GM12874 (cell line): ENCODE data around the gene DUS1L.

Experiments
- TF ChIP-seq, protein P1 (sequence below): IDR thresholded peaks from 2 replicates; pipeline ENCODE4 v1.5.1; 2011; ENCODE audit warnings: low read depth, mild to moderate bottlenecking, control low read depth, low read length, moderate library complexity; ENCODE audit not compliant: insufficient read depth

Gene DUS1L

DNA sequence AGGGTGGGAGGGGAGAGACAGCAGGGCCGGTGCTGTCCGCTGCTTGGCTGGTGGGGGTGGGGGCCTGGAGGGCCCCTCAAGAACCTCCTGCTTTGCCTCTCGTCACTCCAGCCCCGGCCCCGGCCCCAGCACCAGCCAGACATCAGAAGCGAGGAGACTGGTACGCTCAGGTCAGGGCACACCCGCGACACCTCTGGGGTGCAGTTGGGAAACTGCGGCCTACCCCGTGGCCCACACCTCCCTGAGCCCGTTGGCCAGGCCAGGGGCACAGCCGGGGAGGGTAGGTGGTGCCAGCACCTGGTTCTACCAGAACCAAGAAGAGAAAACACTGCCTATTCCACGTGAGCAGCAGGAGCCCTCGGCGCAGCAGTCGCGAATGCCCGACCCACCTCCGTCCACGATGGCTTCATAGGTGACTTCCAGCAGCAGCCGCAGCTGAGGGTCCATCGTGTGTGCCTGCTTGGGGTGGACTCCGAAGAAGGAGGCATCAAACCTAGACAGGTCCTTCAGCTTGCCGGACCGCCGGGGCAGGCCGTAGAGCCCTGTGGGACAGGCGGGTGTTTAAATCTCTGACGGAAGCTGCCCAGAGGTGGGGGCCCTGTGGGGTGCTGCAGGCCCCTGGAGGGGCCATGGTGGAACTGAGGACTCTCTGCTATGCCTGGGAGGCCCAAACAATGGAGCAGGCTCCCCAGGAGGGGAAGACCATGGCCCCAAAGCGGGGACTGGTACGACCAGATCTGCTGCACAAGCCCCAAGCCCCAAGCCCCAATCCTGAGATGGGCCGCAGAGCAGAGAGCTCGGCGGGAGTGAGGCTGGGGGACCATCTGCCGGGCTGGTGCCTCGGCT lies 29.6 kb upstream of the DUS1L start:
- TF ChIP-seq, protein P1, sequence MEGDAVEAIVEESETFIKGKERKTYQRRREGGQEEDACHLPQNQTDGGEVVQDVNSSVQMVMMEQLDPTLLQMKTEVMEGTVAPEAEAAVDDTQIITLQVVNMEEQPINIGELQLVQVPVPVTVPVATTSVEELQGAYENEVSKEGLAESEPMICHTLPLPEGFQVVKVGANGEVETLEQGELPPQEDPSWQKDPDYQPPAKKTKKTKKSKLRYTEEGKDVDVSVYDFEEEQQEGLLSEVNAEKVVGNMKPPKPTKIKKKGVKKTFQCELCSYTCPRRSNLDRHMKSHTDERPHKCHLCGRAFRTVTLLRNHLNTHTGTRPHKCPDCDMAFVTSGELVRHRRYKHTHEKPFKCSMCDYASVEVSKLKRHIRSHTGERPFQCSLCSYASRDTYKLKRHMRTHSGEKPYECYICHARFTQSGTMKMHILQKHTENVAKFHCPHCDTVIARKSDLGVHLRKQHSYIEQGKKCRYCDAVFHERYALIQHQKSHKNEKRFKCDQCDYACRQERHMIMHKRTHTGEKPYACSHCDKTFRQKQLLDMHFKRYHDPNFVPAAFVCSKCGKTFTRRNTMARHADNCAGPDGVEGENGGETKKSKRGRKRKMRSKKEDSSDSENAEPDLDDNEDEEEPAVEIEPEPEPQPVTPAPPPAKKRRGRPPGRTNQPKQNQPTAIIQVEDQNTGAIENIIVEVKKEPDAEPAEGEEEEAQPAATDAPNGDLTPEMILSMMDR: no peak

DNA sequence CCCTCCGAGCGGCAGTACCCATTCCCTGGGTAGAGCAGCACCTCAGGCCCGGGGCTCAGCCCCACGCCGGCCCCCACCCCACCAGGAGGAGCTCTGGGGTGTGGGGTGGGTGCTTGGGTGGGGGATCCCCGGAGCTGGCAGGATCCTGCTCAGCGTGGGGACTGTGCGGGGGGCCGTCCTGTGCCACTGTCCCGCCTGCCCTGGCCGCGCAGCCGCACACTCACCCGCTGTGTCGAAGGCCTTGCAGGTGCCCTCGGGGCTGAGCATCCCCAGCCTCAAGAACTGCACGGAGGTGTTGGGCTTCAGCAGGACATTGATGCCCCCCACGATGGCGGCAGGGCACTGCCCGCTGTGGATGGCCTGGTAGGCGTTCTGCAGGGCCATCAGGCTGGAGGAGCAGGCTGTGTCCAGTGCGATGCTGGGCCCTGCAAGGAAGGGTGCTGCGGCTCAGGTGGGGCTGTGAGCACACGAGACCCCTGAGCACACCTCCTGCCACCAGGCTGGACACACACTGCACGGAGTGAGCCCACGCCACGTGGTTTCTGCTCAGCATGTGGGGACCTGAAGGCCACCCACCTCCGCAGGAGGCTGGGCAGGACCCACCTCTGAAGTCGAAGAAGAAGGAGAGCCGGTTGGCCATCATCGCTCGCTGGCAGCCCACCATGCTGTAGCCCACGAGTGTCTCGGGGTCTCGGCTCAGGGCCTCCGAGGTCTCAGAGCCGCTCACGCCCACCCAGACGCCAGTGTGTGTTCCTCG lies 27.6 kb upstream of the DUS1L start:
- TF ChIP-seq, protein P1: no peak

DNA sequence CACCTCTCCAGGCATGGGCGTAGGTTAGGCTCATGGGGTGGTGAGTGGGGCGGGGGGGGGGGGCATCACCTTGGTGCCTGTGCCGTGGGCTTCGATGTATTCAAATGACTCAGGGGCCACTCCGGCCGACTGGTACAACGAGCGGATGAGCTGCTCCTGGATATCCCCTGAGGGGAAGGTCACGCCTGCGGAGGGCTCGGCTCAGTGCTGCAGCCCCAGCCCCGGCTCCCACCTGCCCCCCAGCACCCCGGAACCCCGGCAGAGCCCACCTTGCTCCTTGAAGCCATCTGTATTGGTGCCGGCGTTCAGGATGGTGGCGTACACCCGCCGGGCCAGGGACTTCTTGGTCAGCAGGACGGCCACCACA lies 27.0 kb upstream of the DUS1L start:
- TF ChIP-seq, protein P1: no peak

DNA sequence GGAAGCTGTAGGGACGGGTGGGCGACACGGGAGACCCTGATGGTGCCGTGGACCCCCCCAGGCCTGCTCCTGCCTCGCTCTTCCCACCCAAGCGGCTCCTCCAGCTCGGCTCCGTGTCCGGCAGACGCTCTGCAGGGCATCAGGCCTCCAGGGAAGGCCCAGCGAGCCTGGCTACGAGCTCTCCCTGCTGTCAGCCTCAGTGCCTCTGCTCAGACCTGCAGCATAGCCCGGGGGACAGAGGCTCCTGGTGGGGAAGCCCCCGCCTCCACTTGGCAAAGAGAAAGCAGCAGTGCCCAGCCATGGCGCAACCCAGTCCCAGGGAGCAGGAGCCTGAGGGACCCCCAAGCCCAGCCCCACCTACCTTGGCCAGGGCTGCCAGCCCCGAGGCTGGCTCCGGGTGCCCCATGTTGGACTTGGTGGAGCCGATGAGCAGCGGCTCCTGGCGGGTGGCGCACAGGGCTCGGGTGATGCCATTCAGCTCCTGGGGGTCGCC lies 26.5 kb upstream of the DUS1L start:
- TF ChIP-seq, protein P1: no peak

DNA sequence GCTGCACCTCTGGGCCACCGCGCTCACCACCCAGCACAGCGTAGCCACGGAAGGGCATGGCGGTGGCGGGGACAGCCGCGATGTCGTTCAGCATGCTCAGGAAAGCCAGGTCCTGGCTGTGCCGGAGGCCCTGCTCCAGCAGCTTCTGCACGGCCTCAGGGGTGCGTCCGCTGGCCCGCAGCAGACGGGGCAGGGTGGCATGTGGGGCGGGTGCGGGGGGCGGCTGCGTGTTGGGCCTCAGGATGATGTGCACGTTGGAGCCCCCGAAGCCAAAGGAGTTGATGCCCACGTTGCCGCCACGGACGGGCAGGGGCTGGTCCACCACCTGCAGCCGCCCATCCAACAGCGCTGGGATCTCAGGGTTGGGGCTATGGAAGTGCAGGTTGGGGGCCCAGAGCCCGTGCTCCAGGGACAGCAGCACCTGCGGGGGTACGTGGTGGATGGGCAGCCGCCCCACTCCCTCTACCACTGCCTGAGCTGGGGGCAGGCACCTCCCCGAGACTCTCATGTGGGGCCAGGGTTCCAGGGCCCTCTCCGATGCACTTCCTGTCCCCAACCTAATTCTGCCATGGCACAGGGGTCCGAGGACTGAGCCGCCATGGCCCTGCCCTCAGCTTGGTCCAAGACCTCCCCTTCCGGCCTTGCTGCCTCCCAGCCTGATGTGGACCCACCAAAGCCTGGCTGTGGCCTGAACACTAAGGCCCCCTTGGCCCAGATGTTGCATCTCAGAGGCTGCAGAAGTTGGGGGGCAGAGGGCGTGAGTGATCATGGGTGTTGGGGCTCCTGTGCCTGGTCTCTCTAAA lies 25.9 kb upstream of the DUS1L start:
- TF ChIP-seq, protein P1: no peak

DNA sequence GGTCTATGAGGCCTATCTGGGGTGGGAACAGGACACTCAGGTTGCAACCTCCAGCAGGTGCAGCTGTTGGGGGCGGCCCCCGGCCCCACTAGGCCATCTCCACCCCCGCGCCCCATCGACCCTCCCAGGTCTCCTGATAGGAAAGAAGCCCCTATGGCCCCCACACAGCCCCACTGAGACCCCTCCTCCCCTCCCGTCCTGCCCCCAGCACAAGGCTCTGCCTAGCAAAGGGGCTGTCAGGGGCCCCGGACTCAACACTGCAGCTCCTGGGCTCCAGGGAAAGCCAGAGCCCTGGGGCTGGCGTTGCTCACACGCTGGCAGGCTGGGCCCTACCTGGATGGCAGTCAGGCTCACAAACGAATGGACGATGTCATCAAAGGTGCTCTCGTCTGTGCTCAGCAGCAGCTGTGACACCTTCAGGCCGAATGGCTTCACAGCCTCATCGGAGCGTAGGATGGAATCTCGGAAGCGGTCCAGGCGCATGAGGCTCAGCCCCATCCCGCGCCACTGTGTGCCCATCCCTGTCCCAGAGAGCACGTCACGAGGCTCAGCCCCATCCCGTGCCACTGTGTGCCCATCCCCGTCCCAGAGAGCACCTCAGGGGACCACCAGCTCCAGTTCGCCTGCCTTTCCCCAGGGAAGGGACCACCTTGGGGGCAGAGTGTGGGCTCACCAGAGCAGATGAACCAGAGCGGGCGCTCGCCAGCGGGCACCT lies 25.1 kb upstream of the DUS1L start:
- TF ChIP-seq, protein P1: no peak
